ENCODE data around the gene OLFM2.

- TF ChIP-seq POLR2A (IDR thresholded peaks at IDR 0.05) = no peak
- no peak for TF ChIP-seq CTCF (IDR thresholded peaks at IDR 0.05)
Observed at GRCh38 chr19:9818175-9818733, 118.1 kb downstream of the OLFM2 start.
